KMS-11 (cell line): ENCODE results near the gene WNT4.

ENCODE experiments used
- H2AFZ ChIP-seq: fragments of 200-600 bp; sonication (generic); 2 replicates; pipeline ENCODE4 v1.6.1; 2016; ENCODE audit warnings: antibody characterized with exemption, mixed run types, low read depth
- H3K27ac ChIP-seq: fragments of 200-600 bp; sonication (generic); 2 replicates; pipeline ENCODE4 v1.6.1; 2016; ENCODE audit warnings: mild to moderate bottlenecking, mixed run types
- H3K27me3 ChIP-seq: fragments of 200-600 bp; sonication (generic); 2 replicates; pipeline ENCODE4 v1.6.1; 2017; ENCODE audit warnings: mild to moderate bottlenecking, low read depth, mixed run types, moderate library complexity; ENCODE audit not compliant: insufficient read depth
- H3K36me3 ChIP-seq: fragments of 200-600 bp; sonication (generic); 2 replicates; pipeline ENCODE4 v1.6.1; 2017; ENCODE audit warnings: mild to moderate bottlenecking, mixed run types; ENCODE audit not compliant: insufficient read depth
- H3K4me1 ChIP-seq: fragments of 200-600 bp; sonication (generic); 2 replicates; pipeline ENCODE4 v1.6.1; 2016; ENCODE audit warnings: mild to moderate bottlenecking, low read depth, mixed run types; ENCODE audit not compliant: poor library complexity, severe bottlenecking
- H3K4me2 ChIP-seq: fragments of 200-600 bp; sonication (generic); 2 replicates; pipeline ENCODE4 v1.7.0; 2016; ENCODE audit warnings: mild to moderate bottlenecking, mixed run types
- H3K4me3 ChIP-seq: fragments of 200-600 bp; sonication (generic); IDR thresholded peaks from 2 replicates; pipeline ENCODE4 v1.6.1; 2017; ENCODE audit warnings: low read depth, low read length, mixed read lengths; ENCODE audit not compliant: insufficient read depth
- H3K79me2 ChIP-seq: fragments of 200-600 bp; sonication (generic); 2 replicates; pipeline ENCODE4 v1.6.1; 2016; ENCODE audit warnings: low read depth, mixed run types; ENCODE audit not compliant: insufficient read depth
- H3K9ac ChIP-seq: fragments of 200-600 bp; sonication (generic); 2 replicates; pipeline ENCODE4 v1.6.1; 2016; ENCODE audit warnings: mild to moderate bottlenecking, mixed run types
- H4K20me1 ChIP-seq: fragments of 200-600 bp; sonication (generic); 2 replicates; pipeline ENCODE4 v1.6.1; 2016; ENCODE audit warnings: mild to moderate bottlenecking, mixed run types; ENCODE audit not compliant: insufficient read depth
- CTCF ChIP-seq: fragments of 200-600 bp; sonication (generic); conservative IDR thresholded peaks from 2 replicates; pipeline ENCODE4 v1.6.1; 2017; ENCODE audit warnings: low read depth, mild to moderate bottlenecking, antibody characterized with exemption, low read length, moderate library complexity, mixed read lengths

Gene WNT4

GRCh38 chr1:22143065-22144033, at the start of gene WNT4:
TSS of gene WNT4 (minus strand) at chr1:22143097. CDS start at chr1:22142922, 175 bp downstream.
- Histone ChIP-seq H3K4me3 (no peak within 1 kb of the TSS), H3K27me3 (peaks cover 80% of the 10 kb centered on the region), H3K79me2 (no peaks in the 10 kb centered on the region), H3K9ac (no peak within 1 kb of the TSS), H3K4me2 (no peak within 1 kb of the TSS), H2AFZ (no peak within 1 kb of the TSS), H3K27ac (no peak within 1 kb of the TSS), H3K36me3 (no peaks in the 10 kb centered on the region), H3K4me1 (no peaks in the 10 kb centered on the region), H4K20me1 (no peaks in the 10 kb centered on the region)
- no peak for TF ChIP-seq CTCF

GRCh38 chr1:22190731-22191130, 47.8 kb upstream of the WNT4 start:
- Histone ChIP-seq H3K27me3 (peaks cover 57% of the 10 kb centered on the region), H3K79me2 (no peaks in the 10 kb centered on the region), H3K27ac (no peak overlapping the region), H3K4me3 (no peak overlapping the region), H3K4me1 (no peaks in the 10 kb centered on the region), H2AFZ (no peak overlapping the region), H3K9ac (no peak overlapping the region), H3K36me3 (no peaks in the 10 kb centered on the region), H3K4me2 (no peak overlapping the region), H4K20me1 (no peaks in the 10 kb centered on the region)
- TF ChIP-seq CTCF, result no peak

- no peaks in the 10 kb centered on the region for H3K36me3 ChIP-seq
- no peak overlapping the region for H3K4me3 ChIP-seq
- TF ChIP-seq CTCF, result no peak
- H3K9ac ChIP-seq, result no peak overlapping the region
- no peak overlapping the region for H3K4me2 ChIP-seq
- H3K4me1 ChIP-seq, result no peaks in the 10 kb centered on the region
- no peak overlapping the region for H3K27ac ChIP-seq
- H4K20me1 ChIP-seq, result no peaks in the 10 kb centered on the region
- H3K79me2 ChIP-seq, result no peaks in the 10 kb centered on the region
- H3K27me3 ChIP-seq, result peaks cover 60% of the 10 kb centered on the region
- no peak overlapping the region for H2AFZ ChIP-seq
Measured at GRCh38 chr1:22190251-22190650, 47.4 kb upstream of the WNT4 start.

- no peaks in the 10 kb centered on the region for H4K20me1 ChIP-seq
- no peaks in the 10 kb centered on the region for H3K79me2 ChIP-seq
- no peak overlapping the region for H3K9ac ChIP-seq
- H3K4me1 ChIP-seq, result no peaks in the 10 kb centered on the region
- no peaks in the 10 kb centered on the region for H3K36me3 ChIP-seq
- TF ChIP-seq CTCF, result no peak
- H3K27ac ChIP-seq, result no peak overlapping the region
- H3K4me3 ChIP-seq, result no peak overlapping the region
- no peak overlapping the region for H3K4me2 ChIP-seq
- H3K27me3 ChIP-seq, result peaks cover 63% of the 10 kb centered on the region
- no peak overlapping the region for H2AFZ ChIP-seq
Measured at GRCh38 chr1:22189619-22190018, 46.7 kb upstream of the WNT4 start.
